ENCODE results near the gene TRIM41. TPM values are rescaled to one million over a fixed set of nuclear protein-coding genes. Genes with fewer than 3 reads are reported as not detected.

Gene TRIM41
- total RNA-seq, 1 experiment from 2014 or later = 28.7 TPM

DNA sequence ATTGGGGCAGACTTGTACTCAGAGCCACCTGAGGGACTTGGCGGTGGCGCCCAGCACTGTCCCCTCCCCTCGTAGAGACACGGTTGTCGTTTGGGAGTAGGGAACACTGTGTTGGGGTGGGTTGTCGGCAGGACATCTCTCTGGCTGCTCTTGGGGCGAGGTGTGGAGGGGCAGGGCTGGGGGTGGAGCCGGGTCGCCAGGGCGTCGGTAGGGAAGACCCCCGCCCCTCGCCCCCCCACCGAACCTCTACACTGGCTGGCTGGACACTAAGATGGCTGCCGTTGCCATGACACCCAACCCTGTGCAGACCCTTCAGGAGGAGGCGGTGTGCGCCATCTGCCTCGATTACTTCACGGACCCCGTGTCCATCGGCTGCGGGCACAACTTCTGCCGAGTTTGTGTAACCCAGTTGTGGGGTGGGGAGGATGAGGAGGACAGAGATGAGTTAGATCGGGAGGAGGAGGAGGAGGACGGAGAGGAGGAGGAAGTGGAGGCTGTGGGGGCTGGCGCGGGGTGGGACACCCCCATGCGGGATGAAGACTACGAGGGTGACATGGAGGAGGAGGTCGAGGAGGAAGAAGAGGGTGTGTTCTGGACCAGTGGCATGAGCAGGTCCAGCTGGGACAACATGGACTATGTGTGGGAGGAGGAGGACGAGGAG is 778 bp downstream of the TRIM41 start:
- H3K36me3 Mint-ChIP-seq (ENCODE audit: insufficient read depth, unreplicated experiment) = peaks cover 32% of the 10 kb centered on the region
- no peaks in the 10 kb centered on the region for H3K4me1 ChIP-seq
- no peaks in the 10 kb centered on the region for H3K9me3 Mint-ChIP-seq (ENCODE audit: unreplicated experiment)
- TF ChIP-seq, protein P1, sequence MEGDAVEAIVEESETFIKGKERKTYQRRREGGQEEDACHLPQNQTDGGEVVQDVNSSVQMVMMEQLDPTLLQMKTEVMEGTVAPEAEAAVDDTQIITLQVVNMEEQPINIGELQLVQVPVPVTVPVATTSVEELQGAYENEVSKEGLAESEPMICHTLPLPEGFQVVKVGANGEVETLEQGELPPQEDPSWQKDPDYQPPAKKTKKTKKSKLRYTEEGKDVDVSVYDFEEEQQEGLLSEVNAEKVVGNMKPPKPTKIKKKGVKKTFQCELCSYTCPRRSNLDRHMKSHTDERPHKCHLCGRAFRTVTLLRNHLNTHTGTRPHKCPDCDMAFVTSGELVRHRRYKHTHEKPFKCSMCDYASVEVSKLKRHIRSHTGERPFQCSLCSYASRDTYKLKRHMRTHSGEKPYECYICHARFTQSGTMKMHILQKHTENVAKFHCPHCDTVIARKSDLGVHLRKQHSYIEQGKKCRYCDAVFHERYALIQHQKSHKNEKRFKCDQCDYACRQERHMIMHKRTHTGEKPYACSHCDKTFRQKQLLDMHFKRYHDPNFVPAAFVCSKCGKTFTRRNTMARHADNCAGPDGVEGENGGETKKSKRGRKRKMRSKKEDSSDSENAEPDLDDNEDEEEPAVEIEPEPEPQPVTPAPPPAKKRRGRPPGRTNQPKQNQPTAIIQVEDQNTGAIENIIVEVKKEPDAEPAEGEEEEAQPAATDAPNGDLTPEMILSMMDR (IDR thresholded peaks at IDR 0.05; ENCODE audit: insufficient read depth in 1 of 2, low read depth in 1 of 2, low read length in 1 of 2, severe bottlenecking in 1 of 2, unreplicated experiment in 1 of 2) = no peak
- no peaks in the 10 kb centered on the region for H3K36me3 ChIP-seq (ENCODE audit: control insufficient read depth, insufficient read depth, low read length)
- H3K27ac Mint-ChIP-seq (ENCODE audit: unreplicated experiment) = peak overlapping the region; percentile 99
- DNase-seq = peak in 1 of 2 experiments; percentile 72
- intact Hi-C loops (cut with micrococcal nuclease; ENCODE audit: unreplicated experiment) = loop anchor here (1.0 kb wide), 5 partner anchors 11 to 40 kb away; partner anchors contain the start of gene TRIM52
- no peaks in the 10 kb centered on the region for H3K9me3 ChIP-seq
- H3K4me1 Mint-ChIP-seq (ENCODE audit: low read depth, unreplicated experiment) = peaks cover 28% of the 10 kb centered on the region
- peak overlapping the region; percentile 93 for H3K4me3 ChIP-seq (ENCODE audit: low read depth, low read length)
- H3K27me3 ChIP-seq (replicated peaks; ENCODE audit: control insufficient read depth, insufficient read depth, low read length) = no peaks in the 10 kb centered on the region
- peak overlapping the region; percentile 86 for H3K4me3 Mint-ChIP-seq (ENCODE audit: unreplicated experiment)
- ChIA-PET POLR2A (interaction anchor here (0.5 to 1.0 kb wide), 9 partner anchors 11 to 421 kb away, joined by 3 to 15 read pairs (median 7); partner anchors contain the start of genes MGAT1 and RACK1), CTCF (interaction anchor here (1.6 kb wide), 1 partner anchor 39 kb away, joined by 11 read pairs; no protein-coding TSS in a partner anchor)
- TSS peak; percentile 35 for BruUV-seq (replicated peaks)
- peaks cover 6% of the 10 kb centered on the region for H3K27me3 Mint-ChIP-seq (ENCODE audit: insufficient read depth, unreplicated experiment)

DNA sequence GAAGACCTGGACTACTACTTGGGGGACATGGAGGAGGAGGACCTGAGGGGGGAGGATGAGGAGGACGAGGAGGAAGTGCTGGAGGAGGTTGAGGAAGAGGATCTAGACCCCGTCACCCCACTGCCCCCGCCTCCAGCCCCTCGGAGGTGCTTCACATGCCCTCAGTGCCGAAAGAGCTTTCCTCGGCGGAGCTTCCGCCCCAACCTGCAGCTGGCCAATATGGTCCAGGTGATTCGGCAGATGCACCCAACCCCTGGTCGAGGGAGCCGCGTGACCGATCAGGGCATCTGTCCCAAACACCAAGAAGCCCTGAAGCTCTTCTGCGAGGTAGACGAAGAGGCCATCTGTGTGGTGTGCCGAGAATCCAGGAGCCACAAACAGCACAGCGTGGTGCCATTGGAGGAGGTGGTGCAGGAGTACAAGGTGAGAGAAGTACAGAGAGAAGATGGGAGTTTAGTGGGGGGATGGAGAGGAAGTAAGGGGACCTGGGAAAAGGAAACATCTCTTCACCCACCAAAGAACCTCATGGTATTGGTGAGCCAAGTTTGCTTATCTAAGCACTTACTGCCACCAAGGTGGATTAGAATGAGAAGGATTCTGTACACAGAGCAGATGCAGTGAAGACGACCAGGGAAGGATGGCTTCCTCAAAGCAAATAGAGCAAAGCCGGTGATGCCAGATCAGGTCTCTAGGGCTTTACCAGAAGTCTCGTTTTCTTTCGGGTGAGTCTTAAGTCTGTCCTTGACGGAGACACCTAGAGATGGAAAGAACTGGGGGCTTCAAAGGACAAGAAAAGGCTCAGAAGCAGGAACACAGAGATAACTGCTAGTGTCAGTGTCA is 1.5 kb downstream of the TRIM41 start:
- Mint-ChIP-seq H3K36me3 (ENCODE audit: insufficient read depth, unreplicated experiment) (peaks cover 37% of the 10 kb centered on the region), H3K4me1 (ENCODE audit: low read depth, unreplicated experiment) (peaks cover 26% of the 10 kb centered on the region), H3K27ac (ENCODE audit: unreplicated experiment) (peak overlapping the region; percentile 99), H3K9me3 (ENCODE audit: unreplicated experiment) (no peaks in the 10 kb centered on the region), H3K27me3 (ENCODE audit: insufficient read depth, unreplicated experiment) (peaks cover 6% of the 10 kb centered on the region), H3K4me3 (ENCODE audit: unreplicated experiment) (peak overlapping the region; percentile 86)
- Histone ChIP-seq H3K4me3 (ENCODE audit: low read depth, low read length) (peak overlapping the region; percentile 93), H3K27me3 (replicated peaks; ENCODE audit: control insufficient read depth, insufficient read depth, low read length) (no peaks in the 10 kb centered on the region), H3K36me3 (ENCODE audit: control insufficient read depth, insufficient read depth, low read length) (no peaks in the 10 kb centered on the region), H3K4me1 (no peaks in the 10 kb centered on the region), H3K9me3 (no peaks in the 10 kb centered on the region)
- CTCF ChIA-PET = interaction anchor here (1.6 kb wide), 1 partner anchor 40 kb away, joined by 11 read pairs; no protein-coding TSS in a partner anchor
- POLR2A ChIA-PET = no interaction called here
- no TSS peak for BruUV-seq (replicated peaks)
- TF ChIP-seq, protein P1 (IDR thresholded peaks at IDR 0.05; ENCODE audit: insufficient read depth in 1 of 2, low read depth in 1 of 2, low read length in 1 of 2, severe bottlenecking in 1 of 2, unreplicated experiment in 1 of 2) = no peak
- no peak for DNase-seq
- intact Hi-C loops (cut with micrococcal nuclease; ENCODE audit: unreplicated experiment) = no loop called here

DNA sequence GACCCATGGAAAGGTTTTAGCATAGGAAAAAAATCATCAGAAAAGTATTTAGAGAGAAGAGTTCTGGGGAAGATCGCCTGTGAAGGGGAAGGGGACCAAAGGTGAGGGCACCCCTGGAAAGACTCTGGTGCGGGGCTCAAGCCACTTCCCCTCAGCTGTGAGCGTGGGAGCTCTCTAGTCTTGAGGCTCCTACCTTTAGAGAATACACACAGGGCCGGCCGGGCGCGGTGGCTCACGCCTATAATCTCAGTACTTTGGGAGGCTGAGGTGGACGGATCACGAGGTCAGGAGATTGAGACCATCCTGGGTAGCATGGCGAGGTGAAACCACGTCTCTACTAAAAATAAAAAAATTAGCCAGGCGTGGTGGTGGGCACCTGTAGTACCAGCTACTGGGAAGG is 6.9 kb downstream of the TRIM41 start:
- Mint-ChIP-seq H3K9me3 (ENCODE audit: unreplicated experiment) (no peaks in the 10 kb centered on the region), H3K4me3 (ENCODE audit: unreplicated experiment) (no peak overlapping the region), H3K36me3 (ENCODE audit: insufficient read depth, unreplicated experiment) (peaks cover 43% of the 10 kb centered on the region), H3K27me3 (ENCODE audit: insufficient read depth, unreplicated experiment) (no peaks in the 10 kb centered on the region), H3K27ac (ENCODE audit: unreplicated experiment) (no peak overlapping the region), H3K4me1 (ENCODE audit: low read depth, unreplicated experiment) (no peaks in the 10 kb centered on the region)
- CTCF ChIA-PET = interaction anchor here (0.7 kb wide), 1 partner anchor 445 kb away, joined by 5 read pairs; no protein-coding TSS in a partner anchor
- Histone ChIP-seq H3K4me1 (no peaks in the 10 kb centered on the region), H3K9me3 (no peaks in the 10 kb centered on the region), H3K4me3 (ENCODE audit: low read depth, low read length) (no peak overlapping the region), H3K36me3 (ENCODE audit: control insufficient read depth, insufficient read depth, low read length) (no peaks in the 10 kb centered on the region), H3K27me3 (replicated peaks; ENCODE audit: control insufficient read depth, insufficient read depth, low read length) (no peaks in the 10 kb centered on the region)
- TF ChIP-seq, protein P1 (IDR thresholded peaks at IDR 0.05; ENCODE audit: insufficient read depth in 1 of 2, low read depth in 1 of 2, low read length in 1 of 2, severe bottlenecking in 1 of 2, unreplicated experiment in 1 of 2) = no peak
- POLR2A ChIA-PET = no interaction called here
- DNase-seq = no peak
- BruUV-seq (replicated peaks) = no TSS peak
- intact Hi-C loops (cut with micrococcal nuclease; ENCODE audit: unreplicated experiment) = no loop called here
